Measurements from ENCODE around the gene ADCY5.
"Not testable (repeated sequence)": the region's sequence is repeated elsewhere in the genome, so short reads cannot be mapped to it uniquely, and the experiment has no call there.

The ADCY5 gene

DNA sequence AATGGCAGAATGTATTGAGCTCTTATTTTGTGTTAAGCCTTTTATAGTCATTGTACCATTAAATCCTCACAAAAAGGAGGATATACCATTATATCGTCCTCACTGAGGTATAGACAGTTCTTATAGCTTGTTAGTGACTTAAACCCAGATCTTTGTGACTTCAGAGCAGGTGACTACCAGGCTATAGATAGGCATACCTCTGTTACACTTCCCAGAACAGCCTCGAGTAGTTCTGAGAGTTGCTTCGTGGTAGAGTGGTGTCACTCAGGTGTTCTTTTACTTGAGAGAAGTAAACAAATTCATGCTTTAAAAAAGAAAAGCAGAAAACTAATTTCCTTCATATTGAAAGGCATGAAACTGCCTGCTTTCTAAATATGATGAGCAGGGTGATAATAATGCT is 187.2 kb downstream of the ADCY5 start:
- DNase-seq (ENCODE audit: low read depth in 2 of 2): no peak

DNA sequence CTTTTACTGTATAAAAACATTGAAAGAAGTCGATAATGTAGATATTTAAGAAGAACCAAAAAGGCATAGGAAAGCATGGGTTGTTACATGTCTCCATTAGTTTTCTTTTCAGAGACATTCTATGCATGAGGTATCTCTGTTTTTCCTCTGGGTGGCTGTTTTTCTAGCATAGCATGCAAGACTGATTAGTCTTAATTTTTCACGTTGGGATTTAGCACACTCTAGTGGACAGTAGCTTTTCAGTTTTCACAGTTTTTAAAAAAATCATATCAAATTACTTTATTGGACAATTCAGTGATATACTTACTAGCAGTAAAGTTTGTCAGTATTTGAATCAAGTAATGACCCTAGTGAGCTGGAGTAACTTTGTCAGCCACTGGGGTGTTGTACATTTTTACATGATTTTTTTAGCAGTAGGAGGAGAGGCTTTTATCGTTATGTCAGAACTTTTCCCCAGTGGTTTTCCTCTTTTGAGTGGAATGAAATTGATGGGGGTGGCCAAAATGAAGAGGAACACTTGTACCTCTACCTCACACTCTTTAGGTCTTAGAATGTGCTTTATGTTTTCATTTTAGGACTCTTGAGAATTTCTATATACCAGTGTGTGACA is 190.0 kb downstream of the ADCY5 start:
- no peak for DNase-seq (ENCODE audit: low read depth in 2 of 2)

DNA sequence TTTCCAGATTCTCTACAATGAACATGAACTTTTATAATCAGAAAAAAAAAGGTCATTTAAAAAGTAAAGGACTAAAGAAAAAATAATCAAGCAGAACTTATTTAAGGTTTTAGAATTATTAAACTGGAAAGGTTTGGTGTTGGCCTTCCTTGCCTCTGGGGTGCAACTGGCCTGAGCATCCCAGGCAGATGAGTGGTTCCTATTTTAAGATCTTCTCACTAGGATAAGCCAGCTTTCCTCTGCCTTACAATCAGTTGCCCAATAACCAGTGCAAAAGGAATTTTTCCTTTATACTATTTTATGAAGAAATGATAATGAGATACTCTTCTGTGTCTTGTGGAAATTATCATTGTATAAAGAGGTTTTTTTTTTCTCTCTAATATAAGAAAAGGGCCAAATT is 190.5 kb downstream of the ADCY5 start:
- no peak for DNase-seq (ENCODE audit: low read depth in 2 of 2)

DNA sequence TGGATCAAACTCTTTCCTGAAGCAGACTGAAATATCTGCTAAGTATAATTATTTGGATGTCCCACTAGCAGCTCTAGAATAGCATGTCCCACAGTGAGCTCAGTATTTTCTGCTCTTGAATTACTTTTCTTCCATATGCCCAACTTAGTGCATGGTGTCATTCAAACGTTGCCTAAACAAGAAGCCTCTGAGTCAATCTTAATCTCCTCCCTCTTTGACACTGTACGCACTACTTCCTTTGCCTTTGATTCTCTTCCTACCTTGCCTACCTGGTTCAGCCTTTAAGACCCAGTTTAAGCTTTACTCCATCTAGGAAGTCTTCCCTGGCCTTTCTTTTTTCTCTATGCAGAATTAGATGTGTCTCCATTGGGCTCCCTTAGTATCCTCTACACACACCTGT is 192.6 kb downstream of the ADCY5 start:
- no peak for DNase-seq (ENCODE audit: low read depth in 2 of 2)

DNA sequence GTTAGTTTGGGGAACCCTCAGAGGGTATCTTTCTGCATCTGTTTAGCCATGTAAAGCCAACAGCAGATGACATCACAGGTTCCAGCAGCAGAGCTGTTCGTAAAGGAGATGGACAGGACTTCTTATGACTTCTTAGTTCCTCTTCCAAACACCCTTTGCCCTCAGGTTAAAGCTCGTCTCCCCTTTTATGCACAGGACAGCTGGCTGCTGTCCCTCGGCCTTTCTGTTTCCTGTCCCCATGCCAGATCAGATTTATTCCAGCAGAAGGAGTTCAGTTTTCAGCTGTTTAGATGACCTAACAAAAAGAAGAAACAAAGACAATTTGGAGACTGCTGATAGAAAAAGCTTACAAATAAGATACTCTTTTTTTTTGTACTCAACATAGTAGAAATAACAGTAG is 202.0 kb downstream of the ADCY5 start:
- DNase-seq (ENCODE audit: low read depth in 2 of 2): no peak

GRCh38 chr3:123244128-123244527 is 204.8 kb downstream of the ADCY5 start:
- DNase-seq (ENCODE audit: low read depth in 2 of 2): peak in 1 of 2 donors; percentile 1

DNA sequence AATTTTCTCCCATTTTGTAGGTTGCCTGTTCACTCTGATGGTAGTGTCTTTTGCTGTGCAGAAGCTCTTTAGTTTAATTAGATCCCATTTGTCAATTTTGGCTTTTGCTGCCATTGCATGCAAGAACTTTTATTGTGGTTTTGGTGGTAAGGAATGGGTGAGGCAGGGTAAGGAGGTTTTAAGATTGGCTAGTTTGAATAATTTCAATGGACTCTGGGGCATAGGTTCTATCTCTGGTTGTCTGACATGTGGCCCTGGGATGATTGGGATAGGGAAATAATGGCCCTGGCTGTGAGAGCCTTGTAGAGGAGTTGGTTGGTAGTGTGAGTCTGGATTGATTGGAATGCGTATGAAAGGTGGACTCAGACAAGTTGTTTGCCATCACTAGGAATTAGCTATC is 209.1 kb downstream of the ADCY5 start:
- DNase-seq (ENCODE audit: low read depth in 2 of 2): no peak

DNA sequence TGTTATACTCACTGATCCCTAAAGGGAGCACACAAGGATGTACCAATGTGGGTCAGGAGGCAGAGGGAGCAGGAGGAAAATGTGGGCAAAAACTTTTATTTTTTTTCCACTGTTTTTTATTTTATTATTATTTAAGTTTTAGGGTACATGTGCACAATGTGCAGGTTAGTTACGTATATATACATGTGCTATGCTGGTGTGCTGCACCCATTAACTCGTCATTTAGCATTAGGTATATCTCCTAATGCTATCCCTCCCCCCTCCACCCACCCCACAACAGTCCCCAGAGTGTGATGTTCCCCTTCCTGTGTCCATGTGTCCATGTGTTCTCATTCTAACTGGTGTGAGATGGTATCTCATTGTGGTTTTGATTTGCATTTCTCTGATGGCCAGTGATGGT is 209.7 kb downstream of the ADCY5 start:
- not testable (repeated sequence) for DNase-seq (ENCODE audit: low read depth in 2 of 2)

- no peak for DNase-seq (ENCODE audit: low read depth in 2 of 2)
Observed at GRCh38 chr3:123236902-123237301, 212.0 kb downstream of the ADCY5 start.

Data from stimulated activated CD8-positive, alpha-beta memory T cell treated with anti-CD3 and anti-CD28 coated beads, Interleukin-7, amount 100 ng/mL, for 4 hours (primary cell).